Stimulated activated CD4-positive, alpha-beta T cell treated with anti-CD3 and anti-CD28 coated beads, Interleukin-1b, Interleukin-23, amount 100 ng/mL, for 4 hours (primary cell): Measurements from ENCODE around the gene PPP1R3C.

ENCODE experiments used
- DNase-seq, 2 donors: peaks; one replicate each; pipeline ENCODE4 v3.0.0-alpha.2; 2020; ENCODE audit warnings: low read depth in 2 of 2

Gene PPP1R3C

GRCh38 chr10:91601212-91601611, 31.7 kb downstream of the PPP1R3C start:
- no peak for DNase-seq

- DNase-seq: no peak
Observed at GRCh38 chr10:91598211-91598977, 34.5 kb downstream of the PPP1R3C start.

- DNase-seq: no peak
Observed at GRCh38 chr10:91597197-91597881, 35.5 kb downstream of the PPP1R3C start.

- no peak for DNase-seq
Observed at GRCh38 chr10:91596825-91597196, 36.1 kb downstream of the PPP1R3C start.

GRCh38 chr10:91593834-91594233, 39.0 kb downstream of the PPP1R3C start:
- DNase-seq: no peak

- no peak for DNase-seq
Observed at GRCh38 chr10:91593366-91593765, 39.5 kb downstream of the PPP1R3C start.

GRCh38 chr10:91592266-91592975, 40.5 kb downstream of the PPP1R3C start:
- DNase-seq: no peak

GRCh38 chr10:91591797-91592174, 41.1 kb downstream of the PPP1R3C start:
- DNase-seq: no peak

- DNase-seq: no peak
Observed at GRCh38 chr10:91590904-91591796, 41.7 kb downstream of the PPP1R3C start.

GRCh38 chr10:91590142-91590903, 42.5 kb downstream of the PPP1R3C start:
- DNase-seq: no peak

GRCh38 chr10:91589658-91590035, 43.2 kb downstream of the PPP1R3C start:
- no peak for DNase-seq

- no peak for DNase-seq
Observed at GRCh38 chr10:91589015-91589657, 43.7 kb downstream of the PPP1R3C start.

GRCh38 chr10:91587710-91588638, 44.9 kb downstream of the PPP1R3C start:
- no peak for DNase-seq

- DNase-seq: no peak
Observed at GRCh38 chr10:91582153-91582554, 50.7 kb downstream of the PPP1R3C start.

GRCh38 chr10:91579329-91579985, 53.4 kb downstream of the PPP1R3C start:
- DNase-seq: no peak
